ENCODE measurements around the gene FSHR. TPM values are rescaled to one million over a fixed set of nuclear protein-coding genes. Genes with fewer than 3 reads are reported as not detected.

The FSHR gene
- total RNA-seq, 1 donor from 2014 or later, result 0.30 TPM

DNA sequence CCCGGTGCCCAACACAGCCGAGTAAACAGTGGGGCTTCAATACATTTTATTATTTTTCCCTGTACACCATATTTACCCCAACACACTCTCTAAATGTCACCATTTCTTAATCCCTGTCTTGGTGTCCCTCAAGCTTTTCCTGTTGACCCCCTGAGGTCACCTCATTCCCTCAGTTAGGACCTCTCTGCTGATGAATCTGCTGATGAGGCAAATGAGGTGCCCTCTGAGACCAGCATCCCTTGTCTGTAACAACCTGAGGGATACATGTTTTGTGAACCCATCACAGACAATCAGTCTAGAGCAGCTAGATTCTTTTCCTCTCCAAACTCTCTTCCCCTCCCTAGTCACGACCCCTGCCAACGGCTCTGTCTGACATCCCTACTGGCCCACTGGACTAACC, 127.6 kb downstream of the FSHR start:
- Mint-ChIP-seq H3K27me3 (ENCODE audit: low read depth, unreplicated experiment) (peaks cover 5% of the 10 kb centered on the region), H3K4me3 (ENCODE audit: unreplicated experiment) (no peak overlapping the region), H3K4me1 (ENCODE audit: low read depth, unreplicated experiment) (no peaks in the 10 kb centered on the region), H3K9me3 (ENCODE audit: unreplicated experiment) (no peaks in the 10 kb centered on the region), H3K27ac (ENCODE audit: unreplicated experiment) (no peak overlapping the region), H3K36me3 (ENCODE audit: low read depth, unreplicated experiment) (no peaks in the 10 kb centered on the region)
- no peaks in the 10 kb centered on the region for H3K9me3 ChIP-seq (ENCODE audit: insufficient read depth, low read depth, low read length)
- no peak overlapping the region for H2AFZ ChIP-seq (ENCODE audit: low read depth, low read length)
- no peaks in the 10 kb centered on the region for H3K36me3 ChIP-seq (ENCODE audit: insufficient read depth, low read length)
- H4K20me1 ChIP-seq (ENCODE audit: insufficient read depth, low read length), result no peaks in the 10 kb centered on the region
- H3K27me3 ChIP-seq (ENCODE audit: insufficient read depth, low read length), result no peaks in the 10 kb centered on the region
- no peak overlapping the region for H3K9ac ChIP-seq (ENCODE audit: low read length)
- H3K27ac ChIP-seq (ENCODE audit: low read depth, low read length), result no peak overlapping the region
- H3K4me3 ChIP-seq (ENCODE audit: insufficient read depth, low read depth, low read length), result no peak overlapping the region
- no peak overlapping the region for H3K4me2 ChIP-seq (ENCODE audit: low read length)
- no peaks in the 10 kb centered on the region for H3K79me2 ChIP-seq (ENCODE audit: insufficient read depth, low read length)
- H3K4me1 ChIP-seq (ENCODE audit: insufficient read depth, low read length), result no peaks in the 10 kb centered on the region
- no peak for DNase-seq (ENCODE audit: low read depth)
- TF ChIP-seq, protein P1, sequence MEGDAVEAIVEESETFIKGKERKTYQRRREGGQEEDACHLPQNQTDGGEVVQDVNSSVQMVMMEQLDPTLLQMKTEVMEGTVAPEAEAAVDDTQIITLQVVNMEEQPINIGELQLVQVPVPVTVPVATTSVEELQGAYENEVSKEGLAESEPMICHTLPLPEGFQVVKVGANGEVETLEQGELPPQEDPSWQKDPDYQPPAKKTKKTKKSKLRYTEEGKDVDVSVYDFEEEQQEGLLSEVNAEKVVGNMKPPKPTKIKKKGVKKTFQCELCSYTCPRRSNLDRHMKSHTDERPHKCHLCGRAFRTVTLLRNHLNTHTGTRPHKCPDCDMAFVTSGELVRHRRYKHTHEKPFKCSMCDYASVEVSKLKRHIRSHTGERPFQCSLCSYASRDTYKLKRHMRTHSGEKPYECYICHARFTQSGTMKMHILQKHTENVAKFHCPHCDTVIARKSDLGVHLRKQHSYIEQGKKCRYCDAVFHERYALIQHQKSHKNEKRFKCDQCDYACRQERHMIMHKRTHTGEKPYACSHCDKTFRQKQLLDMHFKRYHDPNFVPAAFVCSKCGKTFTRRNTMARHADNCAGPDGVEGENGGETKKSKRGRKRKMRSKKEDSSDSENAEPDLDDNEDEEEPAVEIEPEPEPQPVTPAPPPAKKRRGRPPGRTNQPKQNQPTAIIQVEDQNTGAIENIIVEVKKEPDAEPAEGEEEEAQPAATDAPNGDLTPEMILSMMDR (IDR thresholded peaks at IDR 0.05; ENCODE audit: insufficient read depth, low read depth, low read length), result no peak
- no peak for TF ChIP-seq EZH2 (IDR thresholded peaks at IDR 0.05; ENCODE audit: insufficient read depth, low read length)
- FAIRE-seq, result no peak

DNA sequence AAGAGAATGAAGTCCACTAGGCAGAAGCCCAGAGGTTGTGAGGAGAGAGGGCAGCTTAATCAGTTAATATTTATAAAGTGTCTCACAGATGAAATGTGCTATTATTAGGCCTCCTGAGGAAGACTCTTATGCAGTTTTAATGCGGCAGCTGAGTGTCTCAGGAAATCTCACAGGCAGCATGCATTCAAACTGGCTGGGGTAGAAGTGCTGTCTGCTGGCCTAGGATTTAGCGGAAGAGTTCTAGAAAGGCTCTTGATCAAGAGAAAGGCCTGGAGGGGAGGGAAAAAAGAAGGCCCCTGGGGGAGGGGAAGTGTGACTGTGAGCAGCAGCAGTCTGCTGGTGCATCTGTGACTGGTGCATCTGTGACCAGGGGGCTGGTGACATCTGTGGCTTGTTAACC, 133.0 kb downstream of the FSHR start:
- Histone ChIP-seq H3K79me2 (ENCODE audit: insufficient read depth, low read length) (no peaks in the 10 kb centered on the region), H3K4me2 (ENCODE audit: low read length) (no peak overlapping the region), H3K27me3 (ENCODE audit: insufficient read depth, low read length) (no peaks in the 10 kb centered on the region), H3K4me3 (ENCODE audit: insufficient read depth, low read depth, low read length) (no peak overlapping the region), H3K9ac (ENCODE audit: low read length) (no peak overlapping the region), H3K27ac (ENCODE audit: low read depth, low read length) (no peak overlapping the region), H3K4me1 (ENCODE audit: insufficient read depth, low read length) (no peaks in the 10 kb centered on the region), H2AFZ (ENCODE audit: low read depth, low read length) (no peak overlapping the region), H3K9me3 (ENCODE audit: insufficient read depth, low read depth, low read length) (no peaks in the 10 kb centered on the region), H4K20me1 (ENCODE audit: insufficient read depth, low read length) (no peaks in the 10 kb centered on the region), H3K36me3 (ENCODE audit: insufficient read depth, low read length) (no peaks in the 10 kb centered on the region)
- no peak for TF ChIP-seq EZH2 (IDR thresholded peaks at IDR 0.05; ENCODE audit: insufficient read depth, low read length)
- TF ChIP-seq, protein P1 (IDR thresholded peaks at IDR 0.05; ENCODE audit: insufficient read depth, low read depth, low read length), result no peak
- H3K27ac Mint-ChIP-seq (ENCODE audit: unreplicated experiment), result no peak overlapping the region
- H3K9me3 Mint-ChIP-seq (ENCODE audit: unreplicated experiment), result no peaks in the 10 kb centered on the region
- no peaks in the 10 kb centered on the region for H3K36me3 Mint-ChIP-seq (ENCODE audit: low read depth, unreplicated experiment)
- H3K4me3 Mint-ChIP-seq (ENCODE audit: unreplicated experiment), result no peak overlapping the region
- no peaks in the 10 kb centered on the region for H3K4me1 Mint-ChIP-seq (ENCODE audit: low read depth, unreplicated experiment)
- FAIRE-seq (no peak), DNase-seq (ENCODE audit: low read depth) (no peak)
- no peaks in the 10 kb centered on the region for H3K27me3 Mint-ChIP-seq (ENCODE audit: low read depth, unreplicated experiment)

DNA sequence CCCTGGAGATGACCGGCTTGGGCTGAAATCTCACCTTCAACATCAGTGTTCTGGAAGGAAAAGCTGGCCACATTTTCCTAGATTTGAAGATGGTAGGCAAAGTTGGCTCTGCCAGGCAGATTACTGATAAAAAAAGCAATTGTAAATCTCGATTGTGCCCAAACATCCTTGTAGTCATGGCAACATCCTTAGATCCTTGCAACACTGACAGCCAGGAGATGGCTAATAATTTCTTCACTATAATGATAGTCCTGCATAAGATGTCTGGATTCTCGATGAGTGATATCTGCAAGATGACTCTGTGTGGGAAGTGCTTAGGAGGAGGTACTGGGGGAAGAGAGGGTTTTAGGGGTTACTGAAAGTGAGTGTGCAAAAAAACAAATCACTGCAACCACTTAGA, 149.1 kb downstream of the FSHR start:
- Histone ChIP-seq H3K27ac (ENCODE audit: low read depth, low read length) (no peak overlapping the region), H3K36me3 (ENCODE audit: insufficient read depth, low read length) (no peaks in the 10 kb centered on the region), H3K9me3 (ENCODE audit: insufficient read depth, low read depth, low read length) (no peaks in the 10 kb centered on the region), H3K27me3 (ENCODE audit: insufficient read depth, low read length) (no peaks in the 10 kb centered on the region), H3K4me3 (ENCODE audit: insufficient read depth, low read depth, low read length) (no peak overlapping the region), H3K4me1 (ENCODE audit: insufficient read depth, low read length) (no peaks in the 10 kb centered on the region), H4K20me1 (ENCODE audit: insufficient read depth, low read length) (no peaks in the 10 kb centered on the region), H3K4me2 (ENCODE audit: low read length) (no peak overlapping the region), H3K9ac (ENCODE audit: low read length) (no peak overlapping the region), H2AFZ (ENCODE audit: low read depth, low read length) (no peak overlapping the region), H3K79me2 (ENCODE audit: insufficient read depth, low read length) (no peaks in the 10 kb centered on the region)
- H3K4me1 Mint-ChIP-seq (ENCODE audit: low read depth, unreplicated experiment), result peaks cover 16% of the 10 kb centered on the region
- peaks cover 2% of the 10 kb centered on the region for H3K27me3 Mint-ChIP-seq (ENCODE audit: low read depth, unreplicated experiment)
- no peak overlapping the region for H3K4me3 Mint-ChIP-seq (ENCODE audit: unreplicated experiment)
- H3K9me3 Mint-ChIP-seq (ENCODE audit: unreplicated experiment), result no peaks in the 10 kb centered on the region
- peaks cover 2% of the 10 kb centered on the region for H3K36me3 Mint-ChIP-seq (ENCODE audit: low read depth, unreplicated experiment)
- TF ChIP-seq, protein P1 (IDR thresholded peaks at IDR 0.05; ENCODE audit: insufficient read depth, low read depth, low read length), result no peak
- TF ChIP-seq EZH2 (IDR thresholded peaks at IDR 0.05; ENCODE audit: insufficient read depth, low read length), result no peak
- DNase-seq (ENCODE audit: low read depth) (no peak), FAIRE-seq (no peak)
- H3K27ac Mint-ChIP-seq (ENCODE audit: unreplicated experiment), result no peak overlapping the region
